K562 (cell line): ENCODE results near the gene FRMD4A. TPM values are rescaled to one million over a fixed set of nuclear protein-coding genes. Genes with fewer than 3 reads are reported as not detected.

Source experiments
- ATAC-seq: fragments of 200-7000 bp; cut with Tn5 transposase; 3 replicates; pipeline ENCODE4 v1.9.1; 2020; ENCODE audit warnings: moderate library complexity
- BruUV-seq: library from RNA; stranded (reverse); fragments of 400-500 nt; replicated peaks from 2 replicates; lab custom pipeline; 2021; lab: Mats Ljungman, UMichigan
- CTCF ChIA-PET: fragments of 300-600 bp; formaldehyde crosslinking; extraction: SDS; loops from one replicate; lab custom pipeline; 2021; ENCODE audit warnings: low intra/inter-chr PET ratio; lab: Yijun Ruan, JAX
- POLR2A ChIA-PET: fragments of 300-600, 350-650 bp; sonication (Branson Sonifier 250); formaldehyde crosslinking; extraction: SDS; loops from one replicate; lab custom pipeline; 2021; ENCODE audit warnings: antibody characterized with exemption, inconsistent platforms; lab: Yijun Ruan, JAX
- DNase-seq, 4 experiments: peaks; one replicate each; pipeline versions ENCODE4 v3.0.0 to v3.0.0-alpha.2; 2011 to 2018; ENCODE audit warnings: low spot score in 3 of 4, mixed read lengths in 3 of 4; ENCODE audit errors: extremely low read depth in 1 of 4
- FAIRE-seq: peaks from 2 replicates; lab custom pipeline; 2011; peaks lifted over from hg19 to GRCh38; lab: Jason Lieb, UNC
- H2AFZ ChIP-seq: 2 replicates; pipeline ENCODE4 v1.6.0; 2011; ENCODE audit warnings: low read depth, low read length, control low read depth, inconsistent platforms
- H3K27ac ChIP-seq: fragments of 200-600 bp; 3 replicates; pipeline ENCODE4 v1.8.0; 2011; ENCODE audit warnings: low read depth, mild to moderate bottlenecking, control low read depth, inconsistent platforms, low read length, moderate library complexity, mixed read lengths; ENCODE audit errors: extremely low read depth
- H3K27me3 ChIP-seq, 2 experiments: fragments of 300-600 bp in 1 of 2; 2 replicates in 1 of 2; 3 replicates in 1 of 2; pipeline versions ENCODE4 v1.6.0 to v1.8.0; 2011; ENCODE audit warnings: inconsistent platforms in 2 of 2, low read length in 2 of 2, mild to moderate bottlenecking in 1 of 2, mixed read lengths in 1 of 2, moderate library complexity in 1 of 2; ENCODE audit not compliant: control insufficient read depth in 2 of 2, insufficient read depth in 2 of 2
- H3K36me3 ChIP-seq: fragments of 300-600 bp; 3 replicates; pipeline ENCODE4 v1.8.0; 2011; ENCODE audit warnings: mild to moderate bottlenecking, low read length, inconsistent platforms; ENCODE audit not compliant: control insufficient read depth, insufficient read depth
- H3K4me1 ChIP-seq, 2 experiments: fragments of 200-600 bp in 1 of 2; replicated peaks in 1 of 2; 2 replicates in 1 of 2; 3 replicates in 1 of 2; pipeline versions ENCODE4 v1.5.1 to v1.8.0; 2011; ENCODE audit warnings: inconsistent platforms in 2 of 2, low read length in 2 of 2, mild to moderate bottlenecking in 1 of 2, mixed read lengths in 1 of 2, moderate library complexity in 1 of 2; ENCODE audit not compliant: control insufficient read depth in 2 of 2, insufficient read depth in 2 of 2
- H3K4me2 ChIP-seq: 2 replicates; pipeline ENCODE4 v1.6.1; 2011; ENCODE audit warnings: low read length, control low read depth, inconsistent platforms, mixed read lengths; ENCODE audit not compliant: insufficient read depth
- H3K4me3 ChIP-seq: fragments of 200-600 bp; sonication (generic), shearing (Covaris generic); 2 replicates; pipeline ENCODE4 v1.5.1; 2016; ENCODE audit warnings: control low read depth, inconsistent platforms
- H3K79me2 ChIP-seq: fragments of 200-600 bp; 3 replicates; pipeline ENCODE4 v1.8.0; 2011; ENCODE audit warnings: low read length, inconsistent platforms; ENCODE audit not compliant: control insufficient read depth, insufficient read depth
- H3K9ac ChIP-seq, 2 experiments: 2 replicates each; pipeline versions ENCODE4 v1.6.0 to v1.6.1; 2011; ENCODE audit warnings: low read depth in 2 of 2, low read length in 2 of 2, control low read depth in 1 of 2, inconsistent platforms in 1 of 2, mild to moderate bottlenecking in 1 of 2, mixed read lengths in 1 of 2; ENCODE audit not compliant: insufficient read depth in 1 of 2
- H3K9me1 ChIP-seq: one replicate; pipeline ENCODE4 v1.6.0; 2011; ENCODE audit warnings: inconsistent platforms, mild to moderate bottlenecking, low read length, moderate library complexity; ENCODE audit not compliant: control insufficient read depth, insufficient read depth
- H3K9me3 ChIP-seq: replicated peaks from 2 replicates; pipeline ENCODE4 v1.5.1; 2011; ENCODE audit warnings: low read depth, low read length, inconsistent platforms; ENCODE audit not compliant: control insufficient read depth, insufficient read depth
- H4K20me1 ChIP-seq: replicated peaks from 2 replicates; pipeline ENCODE4 v1.6.1; 2011; ENCODE audit warnings: low read length, inconsistent platforms, mixed read lengths; ENCODE audit not compliant: control insufficient read depth, insufficient read depth
- ATF6 ChIP-seq: sonication (generic); formaldehyde crosslinking; IDR thresholded peaks from 2 replicates; pipeline ENCODE4 v1.4.0; 2020; ENCODE audit warnings: mild to moderate bottlenecking, missing genetic modification reagents
- CBFA2T2 ChIP-seq: fragments of 450-650 bp; conservative IDR thresholded peaks from 2 replicates; pipeline ENCODE4 v1.6.1; 2017; ENCODE audit warnings: mild to moderate bottlenecking
- ELF1 ChIP-seq: fragments of 200-800 bp; sonication (Bioruptor generic); IDR thresholded peaks from 2 replicates; pipeline ENCODE4 v1.6.1; 2016; ENCODE audit warnings: missing genetic modification characterization, missing compliant biosample characterization
- ELK1 ChIP-seq: sonication (generic); formaldehyde crosslinking; IDR thresholded peaks from 2 replicates; pipeline ENCODE4 v1.8.1; 2022; ENCODE audit warnings: missing genetic modification reagents
- ELK3 ChIP-seq: fragments of 450-650 bp; formaldehyde crosslinking; IDR thresholded peaks from 2 replicates; pipeline ENCODE4 v1.4.0; 2020; ENCODE audit warnings: mild to moderate bottlenecking
- ETV1 ChIP-seq: fragments of 450-650 bp; conservative IDR thresholded peaks from 2 replicates; pipeline ENCODE4 v1.6.1; 2016; ENCODE audit warnings: missing genetic modification characterization, control low read depth, low read depth, missing compliant biosample characterization
- EZH2 ChIP-seq: IDR thresholded peaks from 2 replicates; pipeline ENCODE4 v1.6.1; 2012; ENCODE audit warnings: low read depth, mild to moderate bottlenecking, inconsistent platforms, low read length, borderline replicate concordance
- HDAC8 ChIP-seq: fragments of 450-650 bp; IDR thresholded peaks from 2 replicates; pipeline ENCODE4 v1.6.1; 2016; ENCODE audit warnings: mild to moderate bottlenecking, missing genetic modification characterization, moderate library complexity, missing compliant biosample characterization
- HNRNPK ChIP-seq: fragments of 200-400 bp; formaldehyde crosslinking; IDR thresholded peaks from one replicate; pipeline ENCODE4 v1.6.1; 2018; ENCODE audit warnings: mild to moderate bottlenecking, low read depth, low read length; ENCODE audit not compliant: poor library complexity, severe bottlenecking
- MLLT1 ChIP-seq, 2 experiments: fragments of 450-650 bp; IDR thresholded peaks; 2 replicates each; pipeline ENCODE4 v1.6.1; 2016
- NCOA4 ChIP-seq: fragments of 450-650 bp; IDR thresholded peaks from 2 replicates; pipeline ENCODE4 v1.6.1; 2018; ENCODE audit warnings: mild to moderate bottlenecking; ENCODE audit not compliant: partially characterized antibody
- RB1 ChIP-seq: fragments of 450-650 bp; IDR thresholded peaks from 2 replicates; pipeline ENCODE4 v1.6.1; 2017; ENCODE audit warnings: low read depth, mild to moderate bottlenecking
- RBM25 ChIP-seq: fragments of 200-400 bp; formaldehyde crosslinking; IDR thresholded peaks from 2 replicates; pipeline ENCODE4 v1.6.1; 2018; ENCODE audit warnings: low read length, low read depth, moderate library complexity; ENCODE audit not compliant: severe bottlenecking
- RHOXF2B ChIP-seq: fragments of 250-450 bp; sonication (Bioruptor Pico); conservative IDR thresholded peaks from 2 replicates; pipeline ENCODE4 v1.5.1; 2021
- TRIM25 ChIP-seq: fragments of 450-650 bp; IDR thresholded peaks from 2 replicates; pipeline ENCODE4 v1.7.0; 2016; ENCODE audit warnings: borderline replicate concordance
- WGBS: fragments of 100-300 bp; shearing (Covaris generic); methylation state at CpG from one replicate; pipeline ENCODE4 v1.1.6; 2016; ENCODE audit warnings: low coverage, mixed read lengths; ENCODE audit not compliant: insufficient coverage; ENCODE audit errors: missing lambda C conversion rate; 5-methylcytosine and 5-hydroxymethylcytosine counted together
- in situ Hi-C: fragments of 300-500 bp; cut with MboI; formaldehyde crosslinking; loops from 4 replicates; pipeline ENCODE4 v1.15.0; 2018; ENCODE audit warnings: inconsistent platforms, mixed read lengths
- intact Hi-C: fragments of 100-400 bp; cut with micrococcal nuclease; formaldehyde crosslinking; loops from 2 replicates; pipeline ENCODE4 v1.14.2; 2022
- polyA plus RNA-seq, 8 experiments: library from polyadenylated mRNA; depleted of rRNA in 4 of 8; stranded (reverse) in 5 of 8; unstranded in 3 of 8; fragments of >200 nt; fragmentation: Nextera tagmentation in 2 of 8; fragmentation: Illumina TruSeq in 1 of 8; extraction: Ambion mirVana in 2 of 8; extraction: Trizol in 1 of 8; gene quantifications; 2 replicates each; pipeline versions ENCODE4 v1.2.1 to v1.2.3, GENCODE V29; 2011 to 2014; ENCODE audit warnings: inconsistent platforms in 1 of 8, missing spikeins in 1 of 8
- total RNA-seq, 7 experiments: library from RNA; depleted of rRNA in 6 of 7; stranded (reverse); fragments of >200 nt in 6 of 7; fragmentation: Illumina TruSeq in 2 of 7; extraction: Trizol in 2 of 7; gene quantifications; 2 replicates each; pipeline versions ENCODE4 v1.2.1 to v1.2.3, GENCODE V29; 2011 to 2021; ENCODE audit warnings: low replicate concordance in 1 of 7

The FRMD4A gene
- total and polyA plus RNA-seq, 9 of the 15 experiments (the other 6 are each of a cell fraction or from before 2014, with no cell fraction given), result 0.80 to 5.2 (median 3.0) TPM

- intact Hi-C loops (no loop called here), in situ Hi-C loops (no loop called here)
- no peak; the same call in 2 of the 3 replicates for ATAC-seq
- Histone ChIP-seq H3K36me3 (no peaks in the 10 kb centered on the region), H3K9me1 (no peaks in the 10 kb centered on the region), H3K27ac (no peak overlapping the region), H3K9me3 (no peaks in the 10 kb centered on the region), H4K20me1 (no peaks in the 10 kb centered on the region), H3K4me3 (no peak overlapping the region), H3K9ac (no peak overlapping the region), H3K27me3 (peaks cover 3 to 6% of the 10 kb centered on the region in 2 experiments; a peak in 2 of 5 replicates), H3K4me1 (no peaks in the 10 kb centered on the region), H3K79me2 (no peaks in the 10 kb centered on the region), H2AFZ (no peak overlapping the region), H3K4me2 (no peak overlapping the region)
- WGBS, result 1% methylated on average over 9 of the region's 9 CpGs
- no peak for FAIRE-seq
- no peak for DNase-seq
- BruUV-seq, result no TSS peak
- ChIA-PET CTCF (no interaction called here), POLR2A (interaction anchor here (0.6 to 1.1 kb wide), 2 partner anchors 9 to 220 kb away, joined by 3 read pairs; no protein-coding TSS in a partner anchor)
- TF ChIP-seq RHOXF2B (CRISPR knock-in tag), result no peak
- no peak for TF ChIP-seq TRIM25
- no peak for TF ChIP-seq HDAC8 (tag)
- TF ChIP-seq ELK1, result no peak
- TF ChIP-seq CBFA2T2, result no peak
- no peak for TF ChIP-seq HNRNPK
- no peak for TF ChIP-seq ETV1 (tag)
- TF ChIP-seq ATF6, result no peak
- no peak for TF ChIP-seq MLLT1 (IDR thresholded peaks at IDR 0.05)
- no peak for TF ChIP-seq EZH2
- TF ChIP-seq NCOA4, result no peak
- TF ChIP-seq RBM25, result no peak
- no peak for TF ChIP-seq ELK3 (CRISPR knock-in tag)
- no peak for TF ChIP-seq ELF1 (tag)
- TF ChIP-seq RB1, result no peak
Observed at GRCh38 chr10:13839430-13839990, 491.2 kb downstream of the FRMD4A start.
